Mucosa of gallbladder (tissue), 1 donor: ENCODE measurements around the gene TLE4. TPM values are rescaled to one million over a fixed set of nuclear protein-coding genes. Genes with fewer than 3 reads are reported as not detected.
"Not testable (repeated sequence)": the region's sequence is repeated elsewhere in the genome, so short reads cannot be mapped to it uniquely, and the experiment has no call there.

Experiments used
- DNase-seq: peaks from one replicate; pipeline ENCODE4 v3.0.0-alpha.2; 2020; ENCODE audit warnings: low spot score
- total RNA-seq: library from RNA; stranded (reverse); gene quantifications from one replicate; pipeline ENCODE4 v1.2.1, GENCODE V29; 2021
- donor health status: DM: no; HTN: no; CAD: no.

Gene TLE4
- total RNA-seq, 1 donor from 2014 or later, result 47.9 TPM

GRCh38 chr9:79633558-79633957, 61.8 kb downstream of the TLE4 start:
- DNase-seq, result no peak

GRCh38 chr9:79637177-79637925, 65.6 kb downstream of the TLE4 start:
- no peak for DNase-seq

- no peak for DNase-seq
These were observed 67.0 kb downstream of the TLE4 start for GRCh38 chr9:79638806-79639205.

- no peak for DNase-seq
These were observed 67.6 kb downstream of the TLE4 start for GRCh38 chr9:79639354-79639753.

- DNase-seq, result not testable (repeated sequence)
These were observed 68.3 kb downstream of the TLE4 start for GRCh38 chr9:79640067-79640466.

- DNase-seq, result no peak
These were observed 69.3 kb downstream of the TLE4 start for GRCh38 chr9:79641070-79641469.

GRCh38 chr9:79642671-79643070, 70.9 kb downstream of the TLE4 start:
- no peak for DNase-seq

GRCh38 chr9:79644048-79644447, 72.3 kb downstream of the TLE4 start:
- no peak for DNase-seq

- DNase-seq, result no peak
These were observed 72.8 kb downstream of the TLE4 start for GRCh38 chr9:79644601-79645000.

- no peak for DNase-seq
These were observed 73.3 kb downstream of the TLE4 start for GRCh38 chr9:79645110-79645509.

GRCh38 chr9:79646096-79646495, 74.3 kb downstream of the TLE4 start:
- no peak for DNase-seq

- no peak for DNase-seq
These were observed 79.6 kb downstream of the TLE4 start for GRCh38 chr9:79651251-79651795.

GRCh38 chr9:79652598-79652997, 80.8 kb downstream of the TLE4 start:
- no peak for DNase-seq

GRCh38 chr9:79654591-79655382, 83.0 kb downstream of the TLE4 start:
- DNase-seq, result not testable (repeated sequence)

- DNase-seq, result no peak
These were observed 83.8 kb downstream of the TLE4 start for GRCh38 chr9:79655551-79655950.

GRCh38 chr9:79656169-79656568, 84.4 kb downstream of the TLE4 start:
- DNase-seq, result no peak

GRCh38 chr9:79657891-79658290, 86.1 kb downstream of the TLE4 start:
- DNase-seq, result no peak

GRCh38 chr9:79658926-79659325, 87.2 kb downstream of the TLE4 start:
- no peak for DNase-seq

- DNase-seq, result no peak
These were observed 88.8 kb downstream of the TLE4 start for GRCh38 chr9:79660615-79661014.

- DNase-seq, result no peak
These were observed 89.5 kb downstream of the TLE4 start for GRCh38 chr9:79661279-79661678.

- DNase-seq, result no peak
These were observed 90.2 kb downstream of the TLE4 start for GRCh38 chr9:79661886-79662536.

- DNase-seq, result no peak
These were observed 90.8 kb downstream of the TLE4 start for GRCh38 chr9:79662537-79662956.
